HG02642 (cell line): Measurements from ENCODE around the gene GALNT2.

Experiments used
- ATAC-seq: cut with Tn5 transposase; IDR thresholded peaks from one replicate; pipeline ENCODE4 v1.9.1; 2021; ENCODE audit warnings: mild to moderate bottlenecking; ENCODE audit not compliant: unreplicated experiment, poor library complexity

Gene GALNT2

DNA sequence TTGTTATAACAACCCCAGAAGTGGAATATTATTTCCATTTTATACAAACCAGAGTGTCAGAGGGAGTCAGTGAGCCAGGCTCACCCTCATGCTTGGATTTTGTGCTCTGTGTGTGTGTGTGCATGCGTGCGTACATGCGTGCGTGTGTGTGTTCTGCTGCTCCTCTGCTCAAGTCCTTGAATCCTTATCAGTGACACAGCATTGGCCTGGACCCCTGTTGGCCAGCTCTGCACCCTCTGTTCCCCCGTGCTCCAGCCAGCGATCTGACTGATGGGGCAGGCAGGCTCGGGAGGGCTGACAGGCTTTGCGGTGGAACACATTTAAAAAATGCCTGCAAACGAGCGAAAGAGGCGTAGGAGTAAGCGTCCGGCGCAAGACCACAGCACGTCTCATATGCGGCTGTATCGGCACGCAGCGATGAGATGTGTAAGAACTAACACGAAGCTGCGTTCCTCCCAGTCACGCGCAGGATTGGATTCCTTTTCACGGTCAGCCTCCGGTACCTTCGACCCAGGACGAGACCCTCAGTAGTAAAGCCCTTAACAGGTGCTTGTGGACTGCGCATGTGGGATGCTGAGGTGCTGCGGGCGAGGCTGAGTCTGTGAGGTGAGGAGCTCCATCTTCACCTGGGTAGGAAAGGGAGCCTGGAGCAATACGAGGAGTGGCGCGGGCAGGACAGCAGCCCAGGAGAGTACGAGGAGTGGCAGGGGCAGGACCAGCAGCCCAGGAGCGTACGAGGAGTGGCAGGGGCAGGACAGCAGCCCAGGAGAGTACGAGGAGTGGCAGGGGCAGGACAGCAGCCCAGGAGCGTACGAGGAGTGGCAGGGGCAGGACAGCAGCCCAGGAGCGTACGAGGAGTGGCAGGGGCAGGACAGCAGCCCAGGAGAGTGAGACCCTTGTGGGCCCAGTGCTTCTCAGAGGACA is 130.9 kb downstream of the GALNT2 start:
- ATAC-seq: no peak

DNA sequence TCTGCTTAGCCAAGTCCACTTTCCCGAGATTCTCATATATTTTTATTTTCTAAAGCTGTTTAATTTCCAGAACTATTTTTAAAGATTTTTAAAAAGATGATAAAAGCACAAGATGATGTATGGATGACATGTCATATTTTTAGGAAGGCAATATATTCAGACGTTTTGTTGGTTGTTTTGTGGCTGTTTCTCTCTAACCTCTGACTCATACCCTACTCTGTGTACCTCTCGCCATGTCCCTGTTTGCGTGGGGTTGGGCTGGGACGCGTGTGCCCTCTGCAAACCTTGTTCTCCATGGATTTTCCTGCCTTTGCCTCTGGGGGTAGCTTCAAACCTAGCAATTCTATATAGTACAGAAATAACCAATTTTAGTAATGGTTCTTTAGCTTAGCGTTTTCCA is 132.0 kb downstream of the GALNT2 start:
- no peak for ATAC-seq

DNA sequence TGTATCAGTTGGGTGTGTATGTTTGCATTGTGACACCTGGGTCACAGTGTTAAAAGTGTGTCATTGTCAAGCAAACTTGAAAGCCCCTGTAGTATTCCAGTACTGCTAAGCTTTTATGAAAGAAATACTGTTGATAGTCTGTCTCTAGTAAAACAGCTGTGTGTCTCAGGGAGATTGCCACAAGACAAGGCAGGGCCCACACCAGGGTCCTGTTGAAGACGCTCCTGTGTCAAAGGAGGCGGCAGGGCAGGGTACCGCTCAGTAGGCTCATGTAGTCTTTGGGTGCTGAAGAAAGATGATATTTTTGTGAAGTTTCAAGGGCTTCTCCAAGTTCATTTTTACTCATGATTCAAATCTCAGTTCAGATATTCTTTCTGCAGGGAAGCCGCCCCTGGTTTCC is 132.5 kb downstream of the GALNT2 start:
- ATAC-seq: no peak

DNA sequence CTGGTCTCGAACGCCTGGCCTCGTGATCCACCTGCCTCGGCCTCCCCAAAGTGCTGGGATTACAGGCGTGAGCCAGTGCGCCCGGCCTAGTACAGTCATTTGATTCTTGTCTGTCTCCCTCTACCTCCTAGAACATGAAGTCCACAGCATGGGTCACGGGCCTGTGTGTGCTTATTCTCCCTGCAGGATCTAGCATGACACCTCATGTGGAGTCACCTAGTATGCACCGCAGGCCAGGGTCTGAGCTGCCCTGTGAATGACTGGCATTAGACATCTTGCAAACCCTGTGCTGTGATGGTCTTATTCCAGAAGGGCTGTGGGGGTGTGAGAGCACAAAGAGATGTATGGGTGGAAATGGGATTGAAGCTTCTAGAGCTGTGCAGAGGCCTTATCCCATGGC is 133.2 kb downstream of the GALNT2 start:
- no peak for ATAC-seq

DNA sequence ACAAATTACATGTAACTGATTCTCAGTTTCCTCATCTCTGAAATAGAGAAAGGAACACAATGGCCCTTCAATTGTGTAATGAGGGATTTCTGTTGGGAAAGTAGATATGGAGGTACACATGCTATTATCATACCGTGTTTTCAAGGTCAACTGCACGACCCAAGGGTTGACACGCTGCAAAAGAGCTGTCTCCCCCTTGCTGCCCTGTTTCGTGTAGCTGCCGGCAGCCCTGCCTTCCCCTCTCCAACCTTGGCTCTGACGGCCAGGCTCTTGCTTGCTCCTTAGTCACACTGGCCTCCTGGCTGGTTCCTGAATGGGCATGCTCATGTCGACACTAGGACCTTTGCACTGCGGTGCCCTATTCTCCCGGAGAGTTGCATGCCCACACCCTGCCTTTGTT is 134.4 kb downstream of the GALNT2 start:
- no peak for ATAC-seq

DNA sequence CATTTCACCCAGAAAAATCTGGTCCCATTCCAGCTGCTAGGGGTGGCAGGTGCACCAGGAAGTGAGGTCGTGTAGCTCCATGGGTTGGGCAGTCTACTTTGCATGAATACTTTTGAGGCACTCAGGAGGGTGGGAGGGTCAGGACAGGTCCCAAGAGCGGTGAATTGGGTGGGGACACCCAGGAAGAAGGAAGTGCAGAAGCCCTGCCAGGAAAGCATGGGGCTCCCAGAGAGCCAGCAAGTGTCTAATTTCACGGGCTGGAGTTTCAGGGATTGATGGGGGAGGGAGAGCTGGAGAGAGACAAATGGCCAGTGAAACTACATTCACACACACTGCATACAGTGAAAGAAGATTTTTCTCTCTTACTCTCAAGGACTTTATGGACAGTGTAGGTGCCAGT is 137.8 kb downstream of the GALNT2 start:
- no peak for ATAC-seq

DNA sequence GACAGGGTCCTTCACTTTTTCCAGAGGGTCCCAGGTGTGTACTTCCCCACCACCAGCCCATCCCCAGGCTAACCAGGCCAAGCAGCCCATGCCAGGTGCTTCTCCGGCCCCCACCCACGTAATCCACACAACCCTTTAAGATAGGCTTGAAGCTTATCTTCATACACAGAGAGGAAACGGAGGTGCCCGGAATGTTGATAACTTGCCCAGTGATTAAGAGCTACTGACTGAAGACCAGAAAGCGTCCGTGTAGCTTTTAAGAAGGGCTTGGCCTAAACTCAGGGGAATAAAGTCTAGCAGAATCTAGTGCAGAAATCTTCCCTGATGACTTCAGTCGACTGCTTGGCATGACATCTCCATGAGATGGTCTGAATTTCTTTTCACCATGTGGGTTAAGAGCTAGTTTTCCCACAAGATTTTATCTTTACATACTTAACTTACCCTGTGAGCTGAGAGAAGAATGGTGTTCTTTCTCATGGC is 138.7 kb downstream of the GALNT2 start:
- ATAC-seq: no peak

DNA sequence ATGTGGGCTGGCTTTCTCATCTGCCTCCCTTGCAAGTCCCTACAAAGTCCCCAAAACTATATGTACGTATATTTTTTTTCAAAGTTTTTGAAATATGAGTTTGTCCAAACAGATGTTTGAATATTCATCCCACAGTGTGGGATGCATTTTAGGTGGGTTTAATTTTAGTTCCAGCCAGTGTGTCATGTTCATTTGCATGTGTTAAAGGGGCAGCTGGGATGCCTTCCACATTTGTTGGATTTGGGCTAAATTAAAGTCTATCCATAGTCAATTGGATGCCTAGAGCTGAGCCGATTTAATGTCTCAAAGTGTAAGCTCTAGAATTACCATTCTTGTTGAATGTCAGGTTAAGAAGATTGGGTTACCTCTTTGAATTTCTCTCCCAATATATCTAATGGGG is 139.2 kb downstream of the GALNT2 start:
- ATAC-seq: no peak

DNA sequence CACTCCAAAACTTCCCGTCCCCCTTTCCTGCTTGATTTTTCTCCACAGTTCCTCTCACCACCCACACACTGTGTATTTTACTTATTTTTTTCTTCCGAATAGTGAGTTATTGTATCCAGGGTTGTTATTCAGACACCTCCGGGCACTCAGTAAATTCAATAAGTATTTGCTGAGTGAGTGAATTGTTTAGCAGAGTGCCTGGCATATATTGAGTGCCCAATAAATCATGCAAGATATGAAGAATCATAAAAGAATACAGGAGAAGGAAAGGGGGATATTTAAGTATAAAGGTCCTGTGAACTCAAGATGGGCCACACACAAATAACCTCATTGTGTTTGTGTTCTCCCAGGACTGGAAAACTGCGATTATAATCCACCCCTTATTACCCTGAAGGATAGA is 139.9 kb downstream of the GALNT2 start:
- no peak for ATAC-seq

DNA sequence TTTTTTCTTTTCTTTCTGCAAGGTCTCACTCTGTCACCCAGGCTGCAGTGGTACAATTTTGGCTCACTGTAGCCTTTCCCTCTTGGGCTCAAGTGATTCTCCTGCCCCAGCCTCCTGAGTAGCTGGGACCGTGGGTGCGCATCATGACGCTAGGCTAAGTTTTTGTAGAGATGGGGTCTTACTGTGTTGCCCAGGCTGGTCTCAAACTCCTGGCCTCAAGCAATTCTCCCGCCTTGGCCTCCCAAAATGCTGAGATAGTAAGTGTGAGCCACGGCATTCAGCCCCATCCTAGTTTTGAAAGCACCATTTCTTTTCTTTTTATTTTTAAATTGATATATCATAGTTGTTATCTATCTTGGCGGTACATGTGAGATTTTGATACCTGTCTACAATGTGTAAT is 140.6 kb downstream of the GALNT2 start:
- no peak for ATAC-seq

DNA sequence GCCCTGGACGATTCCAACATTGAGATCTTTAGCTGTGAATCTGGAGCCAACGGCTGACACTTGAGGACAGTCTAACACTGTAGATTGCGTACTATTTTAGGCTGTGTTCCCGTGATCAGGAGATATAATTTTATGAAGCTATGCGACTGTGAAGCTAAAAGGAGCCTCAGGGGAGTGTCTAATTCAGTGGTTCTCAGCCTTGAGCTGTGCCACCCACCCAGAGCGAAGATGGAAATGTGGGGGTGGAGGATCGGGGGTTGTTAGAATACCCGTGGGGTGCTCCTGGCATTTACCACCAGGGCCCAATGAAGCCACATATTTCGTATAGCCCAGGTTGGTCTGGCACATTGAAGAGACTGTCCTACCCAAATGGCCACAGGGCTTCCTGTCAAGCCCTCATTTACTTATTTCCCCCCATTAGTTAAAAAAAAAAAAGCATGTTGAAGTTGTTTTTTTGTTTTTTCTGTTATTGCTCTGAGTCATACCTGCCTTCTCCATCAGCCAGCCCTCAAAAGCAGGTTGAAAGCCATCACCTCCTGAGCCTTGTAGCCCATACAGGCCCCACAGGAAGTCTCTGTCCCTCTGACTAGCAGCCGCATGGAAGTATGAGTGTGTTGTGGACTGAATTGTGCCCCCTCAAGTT is 141.7 kb downstream of the GALNT2 start:
- ATAC-seq: peak; percentile 46

DNA sequence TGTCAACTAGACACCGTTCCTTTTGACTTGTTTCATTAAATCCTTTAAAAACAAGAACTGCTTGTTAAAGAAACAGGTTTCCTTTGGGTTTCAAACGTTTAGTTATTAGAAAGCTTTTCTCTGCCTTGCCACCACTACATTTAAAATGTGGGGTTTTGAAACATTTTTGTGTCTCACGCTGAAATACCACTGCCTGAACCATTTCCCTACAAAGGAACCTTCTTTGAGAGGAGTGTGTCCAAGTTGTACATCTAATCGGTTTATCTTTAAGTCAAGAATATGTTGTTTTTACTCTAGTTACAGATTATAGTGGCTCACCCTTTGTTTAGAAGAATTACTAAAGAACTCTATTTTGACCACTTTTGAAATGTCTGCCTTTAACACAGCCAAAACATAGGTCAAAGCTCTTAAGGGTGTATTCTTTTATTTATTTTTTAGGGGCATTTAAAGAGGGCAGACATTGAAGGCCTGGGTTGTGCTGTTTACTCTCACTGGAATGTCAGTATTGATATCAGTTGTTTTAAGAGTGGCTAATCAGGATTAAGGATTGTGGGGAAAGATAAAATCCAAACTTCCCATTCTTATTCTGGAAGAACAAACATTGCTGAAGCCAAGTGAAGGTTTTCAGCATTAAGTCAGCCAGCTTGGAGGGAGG is 143.4 kb downstream of the GALNT2 start:
- ATAC-seq: no peak

DNA sequence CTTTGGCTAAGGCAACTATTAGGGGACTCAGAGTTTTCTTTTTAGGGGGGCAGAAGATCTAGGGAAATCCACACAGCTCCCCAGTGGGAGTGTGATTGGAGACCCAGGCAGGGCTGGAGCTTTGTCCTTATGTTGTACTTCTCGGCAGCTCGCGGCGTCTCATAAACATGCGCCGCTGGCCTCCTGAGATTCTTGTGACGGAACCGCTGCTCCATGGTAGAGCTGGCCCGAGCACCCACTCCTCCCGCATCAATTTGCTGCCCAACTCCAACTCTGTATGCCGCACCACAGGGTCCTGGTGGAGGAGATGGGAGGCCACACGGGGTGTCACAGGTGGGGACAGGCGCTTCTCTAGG is 143.9 kb downstream of the GALNT2 start:
- ATAC-seq: no peak

DNA sequence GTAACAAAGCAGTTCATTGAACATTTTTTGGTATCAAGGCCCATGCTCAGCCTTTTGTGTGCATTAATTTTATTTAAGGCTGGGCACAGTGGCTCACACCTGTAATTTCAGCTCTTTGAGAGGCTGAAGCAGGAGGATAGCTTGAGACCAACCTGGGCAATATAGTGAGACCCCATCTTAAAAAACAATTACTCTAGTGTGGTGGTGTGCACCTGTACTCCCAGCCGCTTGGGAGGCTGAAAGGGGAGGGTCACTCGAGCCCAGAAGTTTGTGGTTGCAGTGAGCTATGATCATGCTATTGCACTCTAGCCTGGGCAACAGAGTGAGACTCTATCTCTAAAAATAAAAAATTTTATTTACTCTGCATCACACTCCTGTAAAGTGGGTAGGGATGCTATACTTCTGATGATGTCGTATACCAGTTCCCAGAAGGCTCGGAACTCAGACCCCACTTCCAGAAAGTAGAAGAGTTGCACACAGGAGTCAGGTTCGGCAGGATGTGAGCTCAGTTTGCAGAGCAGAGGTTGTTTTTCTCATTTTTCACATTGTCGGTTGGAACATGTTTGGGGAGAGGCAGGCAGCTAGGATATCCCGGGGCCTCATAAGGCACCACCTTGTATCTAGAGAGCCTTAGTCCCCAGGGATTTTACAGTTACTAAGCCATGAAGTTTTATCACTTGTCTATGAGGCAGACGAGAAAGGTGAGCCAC is 144.6 kb downstream of the GALNT2 start:
- no peak for ATAC-seq

DNA sequence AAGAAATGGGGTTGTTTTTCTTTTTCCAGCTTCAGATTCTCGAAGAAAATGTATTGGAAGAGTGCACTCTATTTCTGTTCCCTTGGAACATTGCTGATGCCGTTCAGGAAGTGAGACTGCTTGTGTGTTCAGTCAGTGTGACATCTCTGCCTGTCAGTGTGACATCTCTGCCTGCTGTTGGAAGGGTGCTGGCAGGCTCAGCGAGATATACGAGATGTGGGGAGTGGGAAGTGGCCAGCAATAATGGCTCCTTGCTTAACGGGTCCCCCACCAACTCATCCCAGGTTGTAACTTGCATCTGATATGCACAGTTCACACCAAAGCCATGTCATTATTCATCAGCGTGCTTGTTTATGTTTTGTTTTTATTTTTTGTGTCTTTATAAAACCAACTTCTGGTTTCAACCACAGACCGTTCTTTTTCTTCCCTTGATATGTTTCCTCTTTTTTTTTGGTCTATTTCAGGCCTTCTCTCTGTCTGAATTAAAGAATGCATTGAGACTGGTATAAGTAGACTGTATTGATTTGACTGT is 145.4 kb downstream of the GALNT2 start:
- ATAC-seq: peak; percentile 44

DNA sequence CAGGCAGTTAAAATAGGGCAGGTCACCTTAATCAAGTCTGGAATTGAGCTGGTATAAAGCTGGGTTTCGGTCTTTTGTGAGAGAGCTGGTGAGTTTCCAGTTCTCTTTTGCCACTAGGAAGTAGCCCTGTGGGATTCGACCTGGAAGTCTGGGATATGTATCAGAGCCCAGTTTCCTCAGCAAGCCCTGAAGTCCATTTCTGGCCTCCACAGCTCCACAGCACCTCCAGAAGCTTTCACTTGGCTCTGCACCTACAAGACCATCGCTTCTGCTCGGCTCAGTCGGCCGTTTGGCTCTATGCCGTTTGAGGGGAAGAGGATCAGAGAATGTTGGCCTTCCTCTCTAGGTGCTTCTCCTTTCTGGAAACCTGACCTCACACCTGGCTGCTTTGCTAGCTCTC is 148.0 kb downstream of the GALNT2 start:
- no peak for ATAC-seq

DNA sequence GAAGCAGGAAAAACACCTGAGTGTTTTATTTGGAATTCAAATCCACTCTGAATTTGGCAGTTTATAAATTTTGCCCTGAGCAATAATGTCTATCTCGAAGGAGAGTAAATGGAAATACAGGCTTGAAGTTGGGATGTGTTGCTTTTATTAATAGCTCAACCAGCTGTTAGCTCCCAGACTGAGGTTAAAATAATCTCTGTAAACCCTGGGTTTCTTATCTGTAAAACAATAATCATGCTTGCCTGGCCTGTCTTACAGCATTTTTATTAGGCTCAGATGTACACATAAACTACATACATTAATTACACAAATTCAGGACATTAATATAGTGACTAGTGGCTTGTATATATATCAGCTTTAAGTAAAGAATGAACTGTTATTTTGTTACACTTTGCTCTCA is 148.5 kb downstream of the GALNT2 start:
- ATAC-seq: no peak

DNA sequence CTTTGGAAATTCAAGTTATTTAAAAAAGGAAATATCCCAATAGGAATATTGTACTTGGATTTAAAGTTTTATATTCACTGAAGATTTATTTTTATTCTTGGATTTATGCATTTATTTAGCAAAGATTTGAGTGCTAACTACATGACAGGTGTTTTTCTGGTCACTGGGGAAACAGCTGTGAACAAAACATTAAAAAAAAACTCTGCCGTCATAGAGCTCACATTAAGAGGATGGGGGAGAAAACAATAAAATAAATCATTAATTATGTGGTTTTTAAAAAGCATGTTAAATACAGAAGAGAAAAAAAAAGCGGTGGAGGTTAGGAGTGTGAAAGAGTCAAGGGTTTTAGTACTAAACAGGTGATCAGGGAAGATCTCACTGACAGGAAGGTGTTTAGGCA is 149.9 kb downstream of the GALNT2 start:
- no peak for ATAC-seq

DNA sequence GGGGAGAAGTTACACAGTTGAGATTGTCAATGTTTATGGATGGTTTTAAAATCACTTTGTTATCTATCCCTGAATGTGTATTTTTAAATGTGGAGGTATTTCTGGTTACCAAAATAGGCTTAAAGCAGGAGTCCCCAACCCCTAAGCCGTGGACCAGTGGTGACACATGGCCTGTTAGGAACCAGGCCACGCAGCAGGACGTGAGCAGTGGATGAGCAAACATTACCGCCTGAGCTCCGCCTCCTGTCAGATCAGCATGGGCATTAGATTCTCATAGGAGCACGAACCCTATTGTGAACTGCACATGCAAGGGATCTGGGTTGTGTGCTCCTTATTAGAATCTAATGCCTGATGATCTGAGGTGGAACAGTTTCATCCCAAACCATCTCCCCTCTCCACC is 151.6 kb downstream of the GALNT2 start:
- no peak for ATAC-seq
